HepG2 (cell line): ENCODE measurements around the gene SPRED2. TPM values are rescaled to one million over a fixed set of nuclear protein-coding genes. Genes with fewer than 3 reads are reported as not detected.

Experiments
- EP300 ChIP-seq, 3 experiments: sonication (generic) in 1 of 3; formaldehyde crosslinking in 1 of 3; IDR thresholded peaks; 2 replicates each; pipeline versions ENCODE4 v1.5.1 to v1.6.1; 2011 to 2020; ENCODE audit warnings: low read depth in 2 of 3, low read length in 2 of 3, borderline replicate concordance in 1 of 3, improper control_type of control experiment in 1 of 3, mild to moderate bottlenecking in 1 of 3, missing genetic modification reagents in 1 of 3, moderate library complexity in 1 of 3
- ETV5 ChIP-seq: IDR thresholded peaks from 2 replicates; pipeline ENCODE4 v1.6.1; 2018; ENCODE audit warnings: missing biosample characterization, missing genetic modification reagents, inconsistent platforms, borderline replicate concordance
- FOSL1 ChIP-seq: sonication (generic); formaldehyde crosslinking; IDR thresholded peaks from 2 replicates; pipeline ENCODE4 v1.9.0; 2021; ENCODE audit warnings: missing genetic modification reagents, borderline replicate concordance
- FOXK1 ChIP-seq: sonication (generic); formaldehyde crosslinking; IDR thresholded peaks from 2 replicates; pipeline ENCODE4 v1.4.0; 2020; ENCODE audit warnings: low read depth, missing genetic modification reagents, borderline replicate concordance
- GATAD2A ChIP-seq: IDR thresholded peaks from 2 replicates; pipeline ENCODE4 v1.6.1; 2016
- HMG20A ChIP-seq: IDR thresholded peaks from 2 replicates; pipeline ENCODE4 v1.6.1; 2016; ENCODE audit warnings: borderline replicate concordance
- MYPOP ChIP-seq: sonication (generic); formaldehyde crosslinking; IDR thresholded peaks from 2 replicates; pipeline ENCODE4 v1.8.1; 2023; ENCODE audit warnings: mild to moderate bottlenecking, moderate library complexity, missing genetic modification reagents
- NONO ChIP-seq, 2 experiments: fragments of 450-650 bp in 1 of 2; sonication (generic) in 1 of 2; formaldehyde crosslinking in 1 of 2; IDR thresholded peaks in 1 of 2; conservative IDR thresholded peaks in 1 of 2; 2 replicates each; pipeline versions ENCODE4 v1.6.1 to v1.8.0; 2017 to 2022; ENCODE audit warnings: mild to moderate bottlenecking in 1 of 2, missing genetic modification reagents in 1 of 2, moderate library complexity in 1 of 2
- SOX13 ChIP-seq, 3 experiments: fragments of 450-650 bp in 1 of 3; sonication (generic) in 1 of 3; formaldehyde crosslinking in 1 of 3; IDR thresholded peaks in 2 of 3; conservative IDR thresholded peaks in 1 of 3; 2 replicates each; pipeline versions ENCODE4 v1.5.0 to v1.6.1; 2016 to 2020; ENCODE audit warnings: antibody characterized with exemption in 1 of 3, mild to moderate bottlenecking in 1 of 3, missing compliant biosample characterization in 1 of 3, missing genetic modification reagents in 1 of 3, moderate library complexity in 1 of 3
- polyA plus RNA-seq, 8 experiments: library from polyadenylated mRNA; depleted of rRNA in 3 of 8; stranded (reverse) in 7 of 8; unstranded in 1 of 8; fragments of >200 nt; fragmentation: Illumina TruSeq in 4 of 8; extraction: Trizol in 4 of 8; gene quantifications; 2 replicates each; pipeline versions ENCODE4 v1.2.1 to v1.2.3, GENCODE V29; 2011 to 2016; ENCODE audit warnings: low read depth in 4 of 8, missing spikeins in 1 of 8, mixed read lengths in 1 of 8; ENCODE audit not compliant: insufficient read depth in 1 of 8
- total RNA-seq, 5 experiments: library from RNA; depleted of rRNA; stranded (reverse); fragments of >200 nt; fragmentation: Illumina TruSeq; extraction: Trizol; gene quantifications; 2 replicates each; pipeline ENCODE4 v1.2.3, GENCODE V29; 2016; ENCODE audit warnings: low read depth in 1 of 5

Gene SPRED2
- total and polyA plus RNA-seq, 2 of the 13 experiments (the other 11 are each of a cell fraction or from before 2014, with no cell fraction given) = 13.0 to 37.0 TPM

- TF ChIP-seq MYPOP (CRISPR knock-in tag) = no peak
- TF ChIP-seq EP300 (IDR thresholded peaks at IDR 0.05; ENCODE audit: low read depth in 2 of 2, low read length in 2 of 2) = peak in 1 of 2 experiments; percentile 31; a peak in 1 of 4 replicates
- TF ChIP-seq EP300 (CRISPR knock-in tag; IDR thresholded peaks at IDR 0.05; ENCODE audit: borderline replicate concordance) = no peak
- TF ChIP-seq HMG20A (CRISPR knock-in tag) = 0 out of 2 replicates have a peak, but pooled peaks have one; percentile 27
- peak; percentile 55; the same call in 1 of the 2 replicates for TF ChIP-seq FOSL1 (CRISPR knock-in tag)
- peak; percentile 58; the same call in 1 of the 2 replicates for TF ChIP-seq GATAD2A (CRISPR knock-in tag)
- no peak for TF ChIP-seq NONO (IDR thresholded peaks at IDR 0.05)
- TF ChIP-seq NONO (CRISPR knock-in tag; conservative IDR thresholded peaks at IDR 0.05) = no peak
- TF ChIP-seq ETV5 (CRISPR knock-in tag) = peak; percentile 42; the same call in 1 of the 2 replicates
- TF ChIP-seq FOXK1 (CRISPR knock-in tag) = 0 out of 2 replicates have a peak, but pooled peaks have one; percentile 29
- 0 out of 2 replicates have a peak, but pooled peaks have one; percentile 22 for TF ChIP-seq SOX13 (IDR thresholded peaks at IDR 0.05)
- no peak for TF ChIP-seq SOX13 (CRISPR knock-in tag; conservative IDR thresholded peaks at IDR 0.05 in 1 of 2, IDR thresholded peaks at IDR 0.05 in 1 of 2)
These were observed 65.7 kb downstream of the SPRED2 start (continued) for GRCh38 chr2:65366595-65367125.
